GM21529 (cell line): ENCODE results near the gene UQCC2.

Experiments
- ATAC-seq: cut with Tn5 transposase; IDR thresholded peaks from one replicate; pipeline ENCODE4 v1.9.1; 2021; ENCODE audit not compliant: unreplicated experiment

UQCC2 gene

DNA sequence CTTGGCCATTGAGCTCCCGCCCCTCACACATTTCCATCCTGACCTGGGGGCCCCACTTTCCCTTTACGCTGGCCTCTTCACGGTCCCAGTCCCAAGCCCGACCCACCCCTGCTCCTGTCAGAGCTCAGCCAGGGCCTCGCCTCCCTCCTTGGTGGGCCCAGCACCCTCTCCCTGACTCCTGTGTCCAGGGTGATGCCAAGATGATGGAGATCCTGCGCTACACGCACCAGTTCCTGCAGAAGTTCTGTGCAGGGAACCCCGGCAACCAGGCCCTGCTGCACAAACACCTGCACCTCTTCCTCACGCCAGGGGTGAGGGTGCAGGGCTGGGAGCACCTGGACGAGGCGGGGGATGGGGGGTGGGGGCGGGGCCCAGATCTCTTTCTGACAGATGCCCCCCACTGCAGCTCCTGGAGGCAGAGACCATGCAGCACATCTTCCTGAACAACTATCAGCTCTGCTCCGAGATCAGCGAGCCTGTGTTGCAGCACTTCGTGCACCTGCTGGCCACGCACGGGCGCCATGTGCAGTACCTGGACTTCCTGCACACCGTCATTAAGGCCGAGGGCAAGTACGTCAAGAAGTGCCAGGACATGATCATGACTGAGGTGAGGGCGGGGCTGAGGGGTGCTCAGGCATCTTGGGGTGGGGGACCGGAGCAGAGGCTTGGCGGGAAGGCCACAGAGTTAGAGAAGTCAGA, 33.1 kb downstream of the UQCC2 start:
- ATAC-seq: no peak

DNA sequence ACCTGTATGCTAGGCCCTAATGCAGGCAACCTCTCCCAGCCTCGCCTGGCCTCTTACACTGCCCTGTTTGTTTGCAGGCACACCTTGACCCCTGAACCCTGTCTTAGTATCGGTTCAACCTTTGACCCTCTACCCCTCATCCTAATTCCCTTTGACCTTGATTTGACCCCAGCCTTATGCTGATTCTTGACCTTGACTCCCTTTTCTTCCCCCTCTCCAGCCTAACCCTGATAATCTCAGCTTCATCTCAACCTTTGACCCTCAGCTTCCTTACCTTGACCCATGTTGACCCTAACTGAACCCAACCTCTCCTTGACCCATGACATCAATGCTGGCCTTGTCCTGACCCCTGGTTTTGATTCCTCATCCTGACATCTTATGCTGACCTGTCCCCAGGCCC, 33.8 kb downstream of the UQCC2 start:
- no peak for ATAC-seq

DNA sequence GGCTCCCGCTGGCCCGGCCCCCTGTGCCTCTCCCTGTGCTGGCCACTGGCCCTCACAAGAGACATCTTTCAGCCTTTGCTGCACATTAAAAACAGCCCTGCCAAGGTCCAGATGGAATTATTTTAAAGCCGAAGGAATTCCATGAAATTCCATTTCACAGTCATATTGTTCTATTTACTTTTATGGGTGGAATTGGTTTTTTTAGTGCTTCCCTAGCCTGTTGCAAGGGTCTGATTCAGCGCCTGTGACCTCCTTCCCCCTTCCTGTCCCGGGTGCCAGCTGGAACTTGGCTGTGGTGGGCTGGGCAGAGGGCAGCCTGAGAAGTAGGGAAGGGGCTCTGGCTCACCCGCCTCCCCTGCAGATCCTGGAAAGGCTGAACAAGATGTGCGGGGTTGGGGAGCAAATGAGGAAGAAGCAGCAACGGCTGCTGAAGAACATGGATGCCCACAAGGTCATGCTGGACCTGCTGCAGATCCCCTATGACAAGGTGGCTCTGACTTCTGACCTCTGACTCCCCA, 34.3 kb downstream of the UQCC2 start:
- ATAC-seq: no peak

DNA sequence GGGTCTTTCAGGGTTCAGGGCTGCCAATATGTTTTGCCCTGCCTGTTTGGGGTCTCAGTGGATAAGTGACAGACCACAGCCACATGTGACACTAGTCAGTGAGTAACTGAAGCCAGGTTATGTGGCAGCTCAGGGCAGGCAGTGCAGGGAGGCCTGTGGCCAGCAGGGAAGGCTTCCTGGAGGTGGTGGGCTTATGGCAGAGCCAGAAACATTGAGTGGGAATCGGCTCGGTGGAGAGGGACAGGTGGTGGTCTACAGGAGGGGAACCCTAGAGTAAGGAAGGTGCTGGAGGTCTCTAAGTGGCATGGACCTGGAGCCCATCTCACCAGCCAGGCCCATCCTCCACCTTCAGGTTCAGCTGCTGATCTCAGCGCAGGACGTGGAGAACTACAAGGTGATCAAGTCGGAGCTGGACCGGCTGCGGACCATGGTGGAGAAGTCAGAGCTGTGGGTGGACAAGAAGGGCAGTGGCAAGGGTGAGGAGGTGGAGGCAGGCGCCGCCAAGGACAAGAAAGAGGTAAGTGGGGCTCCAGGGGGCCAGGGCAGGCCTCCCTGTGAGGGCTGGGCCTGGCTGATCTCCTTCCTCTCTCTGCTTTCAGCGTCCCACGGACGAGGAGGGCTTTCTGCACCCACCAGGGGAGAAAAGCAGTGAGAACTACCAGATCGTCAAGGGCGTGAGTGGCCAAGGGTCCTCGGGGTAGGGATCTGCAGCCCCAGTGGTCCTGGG, 34.9 kb downstream of the UQCC2 start:
- ATAC-seq: no peak

DNA sequence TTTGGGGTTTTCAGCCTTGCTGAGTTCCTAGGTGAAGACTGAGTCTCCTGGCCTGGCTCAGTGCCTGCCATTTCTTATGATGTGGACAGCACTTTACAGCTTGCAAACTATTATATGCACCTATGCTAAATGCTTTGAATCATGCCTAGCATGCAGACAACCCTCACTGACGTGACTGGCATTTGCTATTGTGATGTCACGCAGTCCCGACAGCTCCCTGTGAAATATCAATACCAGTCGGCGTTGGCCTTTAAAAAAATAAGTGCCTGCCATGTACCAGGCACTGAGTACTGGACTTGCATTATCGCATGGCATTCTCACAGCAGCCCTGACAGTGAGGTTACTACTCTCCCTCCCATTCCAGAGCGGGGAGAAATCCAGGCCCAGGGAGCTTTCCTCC, 35.5 kb downstream of the UQCC2 start:
- no peak for ATAC-seq

DNA sequence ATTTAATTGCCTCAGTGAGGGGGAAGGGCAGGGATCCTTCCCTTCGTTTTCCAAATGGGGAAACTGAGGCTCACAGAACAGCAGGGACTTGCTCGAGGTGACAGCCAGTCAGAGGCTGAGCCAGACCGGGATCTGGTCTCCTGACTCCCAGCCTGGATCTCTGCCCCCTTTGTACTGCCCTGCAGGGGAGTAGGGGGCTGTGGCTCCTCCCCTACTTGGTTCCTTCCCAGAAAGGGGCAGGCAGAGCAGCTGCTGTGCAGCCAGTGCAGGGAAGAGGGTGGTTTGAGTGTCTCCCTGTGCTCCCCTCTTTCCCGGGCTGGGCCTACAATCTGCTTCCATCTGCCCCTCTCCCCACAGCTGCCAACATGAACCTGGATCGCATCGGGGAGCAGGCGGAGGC, 37.6 kb downstream of the UQCC2 start:
- no peak for ATAC-seq

DNA sequence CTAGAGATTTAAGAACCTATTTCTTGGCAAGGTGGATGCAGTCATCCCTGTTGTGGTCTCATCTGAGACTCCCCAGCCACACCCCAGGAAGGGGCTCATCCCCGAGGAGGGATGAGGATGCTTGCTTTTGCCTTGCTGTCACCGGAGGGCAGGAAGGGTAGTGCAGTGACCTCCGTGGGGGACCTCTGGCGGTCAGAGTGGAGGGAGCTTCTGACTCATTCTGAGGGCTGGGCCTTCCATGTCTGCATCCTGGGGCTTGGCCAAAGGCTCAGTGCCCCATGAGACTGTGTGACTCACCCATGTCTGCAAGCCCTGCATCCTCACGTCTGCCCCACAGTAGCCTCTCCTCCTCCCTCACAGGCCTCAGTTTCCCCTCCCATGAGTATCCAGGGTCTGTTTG, 38.7 kb downstream of the UQCC2 start:
- ATAC-seq: no peak

DNA sequence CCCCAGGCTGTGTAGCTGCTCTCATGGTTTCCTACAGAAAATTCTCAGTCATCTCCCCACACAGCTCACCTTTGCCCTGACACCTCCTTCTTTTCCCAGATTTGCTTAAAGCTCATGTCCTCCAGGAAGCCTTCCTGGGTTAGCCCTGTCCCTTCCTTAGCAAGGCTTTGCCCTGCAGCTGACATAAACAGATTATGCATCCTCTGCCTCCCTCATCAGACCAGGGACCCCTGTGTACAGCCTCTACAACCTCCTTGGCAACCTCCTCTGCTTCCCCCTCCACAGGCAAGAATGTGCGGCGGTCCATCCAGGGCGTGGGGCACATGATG, 39.8 kb downstream of the UQCC2 start:
- ATAC-seq: no peak

DNA sequence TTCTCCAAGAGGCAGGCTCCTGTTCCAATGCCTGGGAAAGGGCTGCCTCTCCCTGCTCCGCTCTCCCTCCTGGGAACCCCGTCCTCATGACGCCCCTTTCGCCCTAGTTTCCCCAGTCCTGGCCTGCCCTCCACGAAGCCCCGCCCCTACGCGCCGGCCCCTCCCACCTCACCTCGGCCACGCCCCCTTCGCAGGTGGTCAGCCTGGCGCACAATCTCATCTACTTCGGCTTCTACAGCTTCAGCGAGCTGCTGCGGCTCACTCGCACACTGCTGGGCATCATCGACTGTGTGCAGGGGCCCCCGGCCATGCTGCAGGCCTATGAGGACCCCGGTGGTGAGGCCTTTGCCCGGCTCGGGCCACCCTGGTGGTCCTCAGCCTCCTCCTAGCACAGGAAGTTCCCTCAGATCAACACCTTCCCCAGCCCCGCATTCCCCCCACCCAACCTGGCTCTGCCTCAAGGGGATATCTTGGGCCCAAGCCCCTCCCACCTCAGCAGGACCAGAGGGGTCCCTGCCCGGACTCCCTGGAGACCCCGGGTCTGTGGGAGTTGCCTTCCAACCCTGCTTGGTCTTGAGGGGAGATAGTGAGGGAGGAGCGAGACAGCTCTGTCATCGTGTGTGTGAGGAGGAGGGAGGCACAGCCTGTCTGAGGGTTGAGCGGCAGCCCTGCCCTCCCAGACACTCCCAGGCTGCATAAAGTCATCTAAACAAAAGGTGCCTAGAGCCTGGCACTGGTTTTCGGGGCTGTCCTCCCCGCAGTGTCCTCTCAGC, 40.3 kb downstream of the UQCC2 start:
- ATAC-seq: no peak

DNA sequence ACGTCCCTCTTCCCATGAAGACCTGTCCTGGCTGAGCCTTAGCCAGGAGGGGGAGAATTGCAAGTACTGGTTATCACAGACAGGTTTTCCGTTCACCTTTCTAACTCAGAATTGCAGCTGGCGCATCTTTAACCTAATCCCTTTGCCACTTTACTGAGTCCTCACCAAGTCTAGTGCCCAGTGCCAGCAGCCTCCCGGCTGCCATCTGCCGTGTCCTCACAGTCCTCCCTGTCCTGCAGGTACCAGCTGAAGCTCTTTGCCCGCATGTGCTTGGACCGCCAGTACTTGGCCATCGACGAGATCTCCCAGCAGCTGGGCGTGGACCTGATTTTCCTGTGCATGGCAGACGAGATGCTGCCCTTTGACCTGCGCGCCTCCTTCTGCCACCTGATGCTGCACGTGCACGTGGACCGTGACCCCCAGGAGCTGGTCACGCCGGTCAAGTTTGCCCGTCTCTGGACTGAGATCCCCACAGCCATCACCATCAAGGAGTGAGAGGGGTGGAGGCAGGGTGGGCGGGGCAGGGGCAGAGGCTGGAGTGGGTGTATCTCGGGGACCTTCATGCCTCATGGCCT, 41.3 kb downstream of the UQCC2 start:
- ATAC-seq: no peak

DNA sequence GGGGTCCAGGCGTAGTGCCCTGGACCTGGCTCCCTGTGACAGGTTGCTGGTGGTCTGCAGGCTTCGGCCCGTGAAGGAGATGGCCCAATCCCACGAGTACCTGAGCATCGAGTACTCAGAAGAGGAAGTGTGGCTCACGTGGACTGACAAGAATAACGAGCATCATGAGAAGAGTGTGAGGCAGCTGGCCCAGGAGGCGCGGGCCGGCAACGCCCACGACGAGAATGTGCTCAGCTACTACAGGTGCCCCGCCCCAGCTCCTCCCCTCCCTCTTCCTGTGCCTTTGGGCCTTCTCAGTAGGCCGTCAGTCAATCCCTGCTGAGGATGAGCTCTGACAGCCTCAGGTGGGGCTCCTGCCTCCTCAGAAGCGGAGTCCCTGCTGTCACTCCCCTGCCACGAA, 42.6 kb downstream of the UQCC2 start:
- no peak for ATAC-seq

DNA sequence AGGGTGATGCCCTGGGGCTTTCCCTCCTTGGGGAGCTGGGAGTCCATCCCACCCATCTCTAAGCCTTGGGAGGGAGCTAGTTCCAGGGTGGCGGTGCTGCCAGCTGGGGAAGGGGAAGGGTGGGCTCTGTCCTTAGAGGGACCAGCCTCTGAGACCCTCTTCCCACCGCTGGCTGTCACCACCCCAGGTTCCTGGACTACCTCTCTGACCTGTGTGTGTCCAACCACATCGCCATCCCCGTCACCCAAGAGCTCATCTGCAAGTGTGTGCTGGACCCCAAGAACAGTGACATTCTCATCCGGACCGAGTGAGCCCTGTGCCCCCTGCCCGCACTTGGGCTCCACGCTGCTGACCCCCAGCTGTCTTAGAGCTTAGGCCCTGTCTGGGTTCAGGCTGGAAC, 43.2 kb downstream of the UQCC2 start:
- ATAC-seq: no peak

DNA sequence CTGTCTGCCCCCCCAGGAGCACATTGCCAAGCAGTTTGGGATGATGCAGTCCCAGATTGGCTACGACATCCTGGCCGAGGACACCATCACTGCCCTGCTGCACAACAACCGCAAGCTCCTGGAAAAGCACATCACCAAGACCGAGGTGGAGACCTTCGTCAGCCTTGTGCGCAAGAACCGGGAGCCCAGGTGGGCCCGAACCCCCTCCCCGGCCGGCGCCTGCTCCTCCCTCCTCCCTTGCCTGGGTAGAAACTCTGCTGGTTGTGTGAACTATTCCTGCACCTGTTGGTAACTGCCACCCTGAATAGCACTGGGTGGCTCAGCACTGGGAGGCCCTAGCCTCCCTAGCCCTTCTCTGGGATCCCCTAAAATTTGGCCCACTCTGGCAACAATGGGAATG, 43.7 kb downstream of the UQCC2 start:
- ATAC-seq: no peak

DNA sequence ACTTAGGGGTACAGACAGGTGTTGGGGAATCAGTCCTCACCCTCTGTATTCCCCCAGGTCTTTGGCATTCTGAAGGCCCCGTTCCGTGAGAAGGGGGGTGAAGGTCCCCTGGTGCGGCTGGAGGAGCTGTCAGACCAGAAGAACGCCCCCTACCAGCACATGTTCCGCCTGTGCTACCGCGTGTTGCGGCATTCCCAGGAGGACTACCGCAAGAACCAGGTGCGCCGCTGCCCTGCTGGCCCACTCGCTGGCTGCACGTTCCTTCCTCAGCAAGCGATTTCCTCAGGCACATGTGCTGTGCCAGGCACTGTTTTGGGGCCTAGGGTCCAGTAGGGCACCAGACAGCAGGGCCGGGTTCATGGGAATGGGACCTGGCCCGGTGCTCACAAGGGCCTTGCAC, 44.4 kb downstream of the UQCC2 start:
- no peak for ATAC-seq

DNA sequence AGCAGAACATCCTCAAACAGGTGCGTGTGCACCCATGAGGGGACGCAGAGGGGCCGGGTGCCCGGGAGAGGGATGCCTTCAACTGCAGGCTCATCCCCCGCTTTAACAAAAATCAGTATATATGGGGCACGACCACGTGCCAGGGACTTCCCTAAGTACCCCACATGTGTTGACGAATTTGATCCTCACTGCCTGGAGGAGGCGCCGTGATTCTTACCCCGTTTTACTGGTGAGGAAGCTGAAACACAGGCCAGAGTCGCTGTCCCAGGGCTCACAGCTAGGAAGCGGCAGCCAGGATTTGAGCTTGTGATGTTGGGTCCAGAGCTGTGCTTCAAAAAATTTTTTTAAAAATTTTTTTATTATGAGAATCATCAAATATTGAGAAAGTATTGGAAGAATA, 45.5 kb downstream of the UQCC2 start:
- no peak for ATAC-seq

DNA sequence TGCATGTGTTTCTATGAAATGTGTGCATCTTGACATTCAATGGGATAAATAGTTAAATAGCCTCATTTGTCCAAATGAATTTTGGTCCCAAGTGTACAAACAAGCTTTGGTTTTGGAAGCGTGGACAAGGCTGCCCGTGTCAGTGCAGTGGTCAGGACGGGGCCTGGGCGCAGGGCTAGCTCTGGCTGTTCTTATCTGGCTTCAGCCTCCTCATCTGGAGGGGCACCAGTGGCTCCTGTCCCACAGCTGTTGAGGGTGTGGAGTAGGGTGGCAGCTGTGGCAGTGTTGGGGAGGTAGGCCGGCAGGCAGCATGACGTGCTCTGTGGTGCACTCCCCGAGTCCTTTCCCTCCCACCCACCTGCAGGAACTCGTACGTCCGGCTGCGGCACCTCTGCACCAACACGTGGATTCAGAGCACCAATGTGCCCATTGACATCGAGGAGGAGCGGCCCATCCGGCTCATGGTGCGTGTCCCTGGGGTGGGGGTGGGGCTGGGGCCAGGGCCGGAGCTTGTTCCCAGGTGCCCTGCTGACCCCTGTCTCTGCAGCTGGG, 46.9 kb downstream of the UQCC2 start:
- ATAC-seq: no peak

DNA sequence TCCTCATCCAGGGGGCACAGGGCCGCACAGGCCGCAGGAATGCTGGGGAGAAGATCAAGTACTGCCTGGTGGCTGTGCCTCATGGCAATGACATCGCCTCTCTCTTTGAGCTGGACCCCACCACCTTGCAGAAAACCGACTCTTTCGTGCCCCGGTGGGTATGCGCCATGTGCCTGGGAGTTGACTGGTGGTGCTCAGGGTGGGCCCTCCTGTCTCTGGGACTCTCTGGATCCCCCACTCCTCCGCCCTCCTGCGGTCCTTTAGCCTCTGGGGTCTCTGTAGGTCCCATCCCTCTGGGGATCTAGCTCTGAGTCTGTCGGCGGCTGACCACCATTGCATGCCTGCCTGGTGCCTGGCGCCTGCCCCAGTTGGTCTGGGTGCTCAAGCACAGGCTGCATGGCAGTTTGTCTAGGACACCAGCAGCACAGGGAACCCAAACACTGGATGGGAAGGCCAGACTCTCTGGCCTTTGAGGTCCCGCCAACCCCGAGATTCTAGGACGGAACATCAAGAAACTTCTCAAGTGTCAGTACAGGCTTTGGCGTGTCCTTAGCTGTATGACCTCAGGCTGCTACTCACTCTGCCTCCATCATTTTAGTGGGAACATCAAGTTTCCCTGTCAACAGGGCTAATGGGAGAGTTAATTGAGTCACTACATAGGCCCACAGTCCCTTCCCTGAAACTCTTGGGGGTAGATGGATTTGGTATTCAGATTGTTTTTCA, 47.6 kb downstream of the UQCC2 start:
- no peak for ATAC-seq

DNA sequence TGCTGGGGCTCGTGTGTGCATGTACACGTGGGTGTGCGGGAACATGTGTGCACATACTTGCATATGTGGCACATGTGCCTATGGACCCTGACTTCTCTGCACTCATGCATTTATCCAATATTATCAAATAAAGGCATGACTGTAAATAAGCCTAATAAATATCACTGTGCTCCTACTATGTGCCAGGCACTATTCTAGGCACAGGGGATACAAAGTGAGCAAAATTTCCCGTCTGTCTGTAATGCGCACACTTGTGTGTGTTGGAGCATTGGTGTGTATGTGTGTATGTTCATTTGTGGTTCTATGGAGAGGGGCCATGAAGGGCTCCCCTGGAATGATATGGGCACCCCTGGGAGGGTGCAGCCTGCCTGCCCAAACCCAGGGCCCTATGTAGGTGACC, 48.5 kb downstream of the UQCC2 start:
- no peak for ATAC-seq

DNA sequence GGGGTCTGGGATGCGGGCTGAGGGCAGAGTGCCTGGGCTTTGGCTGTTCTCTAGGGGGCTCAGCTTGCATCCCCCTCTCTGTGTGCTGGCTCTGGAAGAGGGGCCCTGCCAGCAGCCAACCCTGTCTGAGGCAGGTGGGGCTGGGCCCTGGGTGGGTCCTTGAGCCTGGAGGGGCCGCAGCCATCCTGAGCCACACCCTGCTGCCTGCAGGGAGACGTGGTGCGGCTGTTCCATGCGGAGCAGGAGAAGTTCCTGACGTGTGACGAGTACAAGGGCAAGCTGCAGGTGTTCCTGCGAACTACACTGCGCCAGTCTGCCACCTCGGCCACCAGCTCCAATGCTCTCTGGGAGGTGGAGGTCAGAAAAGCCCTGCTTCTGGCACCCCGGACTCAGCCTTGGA, 49.2 kb downstream of the UQCC2 start:
- no peak for ATAC-seq

DNA sequence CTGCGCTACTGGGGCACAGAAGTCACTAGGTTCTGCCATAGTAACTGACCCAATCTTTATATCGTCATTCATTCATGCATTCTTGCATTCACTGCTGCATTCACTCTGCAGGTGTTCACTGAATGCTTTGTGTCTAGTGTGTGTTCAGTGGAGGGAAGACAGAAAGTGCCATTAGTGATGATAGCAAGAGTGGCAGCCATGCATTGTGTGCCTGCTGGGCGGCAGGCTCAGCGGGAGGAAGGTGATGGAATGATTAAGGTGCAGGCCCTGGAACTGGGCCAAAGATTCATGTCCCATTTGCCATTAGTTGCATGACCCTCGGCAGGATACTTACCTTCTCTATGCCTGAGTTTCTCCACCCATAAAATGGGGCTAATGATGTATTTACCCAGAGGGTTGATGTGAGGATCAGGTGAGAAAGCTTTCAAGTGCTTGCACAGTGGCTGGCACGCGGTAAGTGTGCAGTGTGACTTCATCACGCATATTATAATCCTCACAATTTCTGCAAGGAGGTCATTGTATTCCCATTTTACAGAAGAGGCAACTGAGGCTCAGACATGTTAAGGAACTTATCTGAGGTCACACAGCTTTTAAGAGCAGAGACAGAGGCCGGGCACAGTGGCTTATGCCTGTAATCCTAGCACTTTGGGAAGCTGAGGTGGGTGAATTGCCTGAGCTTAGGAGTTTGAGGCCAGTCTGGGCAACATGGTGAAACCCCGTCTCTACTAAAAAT, 50.2 kb downstream of the UQCC2 start:
- no peak for ATAC-seq
